ENCODE measurements around the gene TRIO. TPM values are rescaled to one million over a fixed set of nuclear protein-coding genes. Genes with fewer than 3 reads are reported as not detected.

TRIO gene
- total and polyA plus RNA-seq, 2 donors (not counting 1 experiment from before 2014, with no cell fraction given): 134 to 281 TPM

- Histone ChIP-seq H3K9ac (ENCODE audit: insufficient read depth, low read length) (no peak overlapping the region), H2AFZ (ENCODE audit: low read length) (no peak overlapping the region), H3K4me1 (ENCODE audit: control insufficient read depth, extremely low read depth, insufficient read depth, low read length) (peaks cover 48% of the 10 kb centered on the region), H3K9me3 (ENCODE audit: control insufficient read depth, insufficient read depth, low read depth, low read length) (no peaks in the 10 kb centered on the region), H3K27ac (ENCODE audit: insufficient read depth, low read length) (peak overlapping the region; percentile 82), H3K79me2 (ENCODE audit: control insufficient read depth, insufficient read depth, low read length) (peaks cover 90% of the 10 kb centered on the region), H3K4me3 (replicated peaks in 1 of 4; ENCODE audit: control extremely low read depth in 1 of 4, insufficient read depth in 1 of 4, low read depth in 3 of 4, low read length in 4 of 4) (no peak overlapping the region), H3K27me3 (ENCODE audit: control insufficient read depth, insufficient read depth, low read length) (no peaks in the 10 kb centered on the region), H3K4me2 (ENCODE audit: extremely low read depth, insufficient read depth, low read length) (no peak overlapping the region), H4K20me1 (ENCODE audit: control insufficient read depth, extremely low read depth, insufficient read depth, low read length) (no peaks in the 10 kb centered on the region), H3K36me3 (ENCODE audit: control insufficient read depth, insufficient read depth, low read length) (no peaks in the 10 kb centered on the region)
- DNase-seq (ENCODE audit: low read depth in 2 of 2): no peak
- no peak for TF ChIP-seq CTCF (conservative IDR thresholded peaks at IDR 0.05 in 1 of 2, IDR thresholded peaks at IDR 0.05 in 1 of 2; ENCODE audit: low read depth in 1 of 2, low read length in 2 of 2)
- no peak for TF ChIP-seq EZH2 (IDR thresholded peaks at IDR 0.05; ENCODE audit: low read length, missing control alignments)
Measured at GRCh38 chr5:14263699-14264098, 120.6 kb downstream of the TRIO start.

- DNase-seq (ENCODE audit: low read depth in 2 of 2): peak; percentile 91 to 94
- Histone ChIP-seq H3K4me3 (replicated peaks in 1 of 4; ENCODE audit: control extremely low read depth in 1 of 4, insufficient read depth in 1 of 4, low read depth in 3 of 4, low read length in 4 of 4) (peak overlapping the region; percentile 29 to 43 (median 38)), H3K9me3 (ENCODE audit: control insufficient read depth, insufficient read depth, low read depth, low read length) (no peaks in the 10 kb centered on the region), H3K79me2 (ENCODE audit: control insufficient read depth, insufficient read depth, low read length) (peaks cover 90% of the 10 kb centered on the region), H2AFZ (ENCODE audit: low read length) (no peak overlapping the region), H3K27ac (ENCODE audit: insufficient read depth, low read length) (peak overlapping the region; percentile 82), H3K36me3 (ENCODE audit: control insufficient read depth, insufficient read depth, low read length) (no peaks in the 10 kb centered on the region), H3K9ac (ENCODE audit: insufficient read depth, low read length) (no peak overlapping the region), H4K20me1 (ENCODE audit: control insufficient read depth, extremely low read depth, insufficient read depth, low read length) (no peaks in the 10 kb centered on the region), H3K27me3 (ENCODE audit: control insufficient read depth, insufficient read depth, low read length) (no peaks in the 10 kb centered on the region), H3K4me2 (ENCODE audit: extremely low read depth, insufficient read depth, low read length) (peak overlapping the region; percentile 78), H3K4me1 (ENCODE audit: control insufficient read depth, extremely low read depth, insufficient read depth, low read length) (peaks cover 51% of the 10 kb centered on the region)
- TF ChIP-seq CTCF (conservative IDR thresholded peaks at IDR 0.05 in 1 of 2, IDR thresholded peaks at IDR 0.05 in 1 of 2; ENCODE audit: low read depth in 1 of 2, low read length in 2 of 2): no peak
- TF ChIP-seq EZH2 (IDR thresholded peaks at IDR 0.05; ENCODE audit: low read length, missing control alignments): no peak
Measured at GRCh38 chr5:14264605-14265316, 121.6 kb downstream of the TRIO start.

GRCh38 chr5:14265570-14265969 lies 122.4 kb downstream of the TRIO start:
- H3K79me2 ChIP-seq (ENCODE audit: control insufficient read depth, insufficient read depth, low read length): peaks cover 90% of the 10 kb centered on the region
- H4K20me1 ChIP-seq (ENCODE audit: control insufficient read depth, extremely low read depth, insufficient read depth, low read length): no peaks in the 10 kb centered on the region
- H3K27ac ChIP-seq (ENCODE audit: insufficient read depth, low read length): peak overlapping the region; percentile 82
- H3K9me3 ChIP-seq (ENCODE audit: control insufficient read depth, insufficient read depth, low read depth, low read length): no peaks in the 10 kb centered on the region
- H3K27me3 ChIP-seq (ENCODE audit: control insufficient read depth, insufficient read depth, low read length): no peaks in the 10 kb centered on the region
- H3K4me1 ChIP-seq (ENCODE audit: control insufficient read depth, extremely low read depth, insufficient read depth, low read length): peaks cover 50% of the 10 kb centered on the region
- H3K4me2 ChIP-seq (ENCODE audit: extremely low read depth, insufficient read depth, low read length): peak overlapping the region; percentile 50
- TF ChIP-seq CTCF (conservative IDR thresholded peaks at IDR 0.05 in 1 of 2, IDR thresholded peaks at IDR 0.05 in 1 of 2; ENCODE audit: low read depth in 1 of 2, low read length in 2 of 2) (no peak), EZH2 (IDR thresholded peaks at IDR 0.05; ENCODE audit: low read length, missing control alignments) (no peak)
- peak; percentile 63 to 97 for DNase-seq (ENCODE audit: low read depth in 2 of 2)
- H3K36me3 ChIP-seq (ENCODE audit: control insufficient read depth, insufficient read depth, low read length): no peaks in the 10 kb centered on the region
- peak overlapping the region in 2 of 4 experiments; percentile 43 for H3K4me3 ChIP-seq (replicated peaks in 1 of 4; ENCODE audit: control extremely low read depth in 1 of 4, insufficient read depth in 1 of 4, low read depth in 3 of 4, low read length in 4 of 4)
- H3K9ac ChIP-seq (ENCODE audit: insufficient read depth, low read length): no peak overlapping the region
- H2AFZ ChIP-seq (ENCODE audit: low read length): no peak overlapping the region
